HepG2 (cell line): ENCODE results near the gene HSD3B7. TPM values are rescaled to one million over a fixed set of nuclear protein-coding genes. Genes with fewer than 3 reads are reported as not detected.

Experiments used
- GATAD1 ChIP-seq: IDR thresholded peaks from 2 replicates; pipeline ENCODE4 v1.6.1; 2016; ENCODE audit warnings: missing genetic modification reagents, missing compliant biosample characterization
- HES4 ChIP-seq: sonication (generic); formaldehyde crosslinking; IDR thresholded peaks from 2 replicates; pipeline ENCODE4 v1.9.0; 2021; ENCODE audit warnings: mild to moderate bottlenecking, missing genetic modification reagents, borderline replicate concordance
- HNRNPUL1 ChIP-seq: fragments of 200-400 bp; formaldehyde crosslinking; IDR thresholded peaks from 2 replicates; pipeline ENCODE4 v1.6.1; 2017; ENCODE audit warnings: low read depth, mild to moderate bottlenecking, low read length, moderate library complexity
- ISL2 ChIP-seq: sonication (generic); formaldehyde crosslinking; IDR thresholded peaks from 2 replicates; pipeline ENCODE4 v1.5.0; 2020; ENCODE audit warnings: missing genetic modification reagents
- KAT7 ChIP-seq: IDR thresholded peaks from 2 replicates; pipeline ENCODE4 v1.6.1; 2018; ENCODE audit warnings: borderline replicate concordance, missing compliant biosample characterization
- RBM22 ChIP-seq: fragments of 200-400 bp; formaldehyde crosslinking; optimal IDR thresholded peaks from 2 replicates; pipeline ENCODE3; 2017; ENCODE audit warnings: mild to moderate bottlenecking, low read length, moderate library complexity
- SMAD9 ChIP-seq: sonication (generic); formaldehyde crosslinking; IDR thresholded peaks from 2 replicates; pipeline ENCODE4 v1.5.1; 2020; ENCODE audit warnings: mild to moderate bottlenecking, missing genetic modification reagents
- SP2 ChIP-seq: sonication (generic); formaldehyde crosslinking; IDR thresholded peaks from 2 replicates; pipeline ENCODE4 v1.5.1; 2020; ENCODE audit warnings: mild to moderate bottlenecking, missing genetic modification reagents
- TCF12 ChIP-seq, 2 experiments: fragments of 450-650 bp in 1 of 2; sonication (generic) in 1 of 2; formaldehyde crosslinking in 1 of 2; IDR thresholded peaks; 2 replicates each; pipeline versions ENCODE4 v1.6.1 to v1.8.0; 2017 to 2022; ENCODE audit warnings: antibody characterized with exemption in 1 of 2, mild to moderate bottlenecking in 1 of 2, missing genetic modification reagents in 1 of 2, moderate library complexity in 1 of 2
- ZC3H13 ChIP-seq: sonication (generic); formaldehyde crosslinking; IDR thresholded peaks from 2 replicates; pipeline ENCODE4 v1.8.1; 2023; ENCODE audit warnings: mild to moderate bottlenecking, missing genetic modification reagents, moderate library complexity
- ZFY ChIP-seq: sonication (generic); formaldehyde crosslinking; IDR thresholded peaks from 2 replicates; pipeline ENCODE4 v1.4.0; 2020; ENCODE audit warnings: missing genetic modification reagents
- ZNF672 ChIP-seq: sonication (generic); formaldehyde crosslinking; IDR thresholded peaks from 2 replicates; pipeline ENCODE4 v1.8.1; 2022; ENCODE audit warnings: missing genetic modification reagents
- ZNF780A ChIP-seq: sonication (generic); formaldehyde crosslinking; IDR thresholded peaks from 2 replicates; pipeline ENCODE4 v1.8.0; 2022; ENCODE audit warnings: mild to moderate bottlenecking, missing genetic modification reagents, moderate library complexity
- ZNF83 ChIP-seq: sonication (generic); formaldehyde crosslinking; IDR thresholded peaks from 2 replicates; pipeline ENCODE4 v1.4.0; 2020; ENCODE audit warnings: missing genetic modification reagents, mild to moderate bottlenecking, borderline replicate concordance
- ZNF879 ChIP-seq: sonication (generic); formaldehyde crosslinking; IDR thresholded peaks from 2 replicates; pipeline ENCODE4 v1.8.1; 2023; ENCODE audit warnings: missing genetic modification reagents
- polyA plus RNA-seq, 8 experiments: library from polyadenylated mRNA; depleted of rRNA in 3 of 8; stranded (reverse) in 7 of 8; unstranded in 1 of 8; fragments of >200 nt; fragmentation: Illumina TruSeq in 4 of 8; extraction: Trizol in 4 of 8; gene quantifications; 2 replicates each; pipeline versions ENCODE4 v1.2.1 to v1.2.3, GENCODE V29; 2011 to 2016; ENCODE audit warnings: low read depth in 4 of 8, missing spikeins in 1 of 8, mixed read lengths in 1 of 8; ENCODE audit not compliant: insufficient read depth in 1 of 8
- total RNA-seq, 5 experiments: library from RNA; depleted of rRNA; stranded (reverse); fragments of >200 nt; fragmentation: Illumina TruSeq; extraction: Trizol; gene quantifications; 2 replicates each; pipeline ENCODE4 v1.2.3, GENCODE V29; 2016; ENCODE audit warnings: low read depth in 1 of 5
- TF ChIP-seq, protein P1 (sequence below): sonication (generic); formaldehyde crosslinking; IDR thresholded peaks from 2 replicates; pipeline ENCODE4 v1.5.0; 2020; ENCODE audit warnings: mild to moderate bottlenecking, missing genetic modification reagents
- TF ChIP-seq, protein P2 (sequence below): sonication (generic); formaldehyde crosslinking; IDR thresholded peaks from 2 replicates; pipeline ENCODE4 v1.5.0; 2020; ENCODE audit warnings: missing genetic modification reagents, mild to moderate bottlenecking, borderline replicate concordance
- TF ChIP-seq, protein P3 (sequence below): IDR thresholded peaks from 2 replicates; pipeline ENCODE4 v1.6.1; 2016; ENCODE audit warnings: missing biosample characterization, missing genetic modification reagents, low read depth
- TF ChIP-seq, protein P4 (sequence below): sonication (generic); formaldehyde crosslinking; IDR thresholded peaks from 2 replicates; pipeline ENCODE4 v1.4.0; 2020; ENCODE audit warnings: missing genetic modification reagents, low read depth, mild to moderate bottlenecking, borderline replicate concordance
- TF ChIP-seq, protein P5 (sequence below): IDR thresholded peaks from 2 replicates; pipeline ENCODE4 v1.6.1; 2016; ENCODE audit warnings: low read depth, control low read depth

HSD3B7 gene
- total and polyA plus RNA-seq, 2 of the 13 experiments (the other 11 are each of a cell fraction or from before 2014, with no cell fraction given) = 32.9 to 69.7 TPM

DNA sequence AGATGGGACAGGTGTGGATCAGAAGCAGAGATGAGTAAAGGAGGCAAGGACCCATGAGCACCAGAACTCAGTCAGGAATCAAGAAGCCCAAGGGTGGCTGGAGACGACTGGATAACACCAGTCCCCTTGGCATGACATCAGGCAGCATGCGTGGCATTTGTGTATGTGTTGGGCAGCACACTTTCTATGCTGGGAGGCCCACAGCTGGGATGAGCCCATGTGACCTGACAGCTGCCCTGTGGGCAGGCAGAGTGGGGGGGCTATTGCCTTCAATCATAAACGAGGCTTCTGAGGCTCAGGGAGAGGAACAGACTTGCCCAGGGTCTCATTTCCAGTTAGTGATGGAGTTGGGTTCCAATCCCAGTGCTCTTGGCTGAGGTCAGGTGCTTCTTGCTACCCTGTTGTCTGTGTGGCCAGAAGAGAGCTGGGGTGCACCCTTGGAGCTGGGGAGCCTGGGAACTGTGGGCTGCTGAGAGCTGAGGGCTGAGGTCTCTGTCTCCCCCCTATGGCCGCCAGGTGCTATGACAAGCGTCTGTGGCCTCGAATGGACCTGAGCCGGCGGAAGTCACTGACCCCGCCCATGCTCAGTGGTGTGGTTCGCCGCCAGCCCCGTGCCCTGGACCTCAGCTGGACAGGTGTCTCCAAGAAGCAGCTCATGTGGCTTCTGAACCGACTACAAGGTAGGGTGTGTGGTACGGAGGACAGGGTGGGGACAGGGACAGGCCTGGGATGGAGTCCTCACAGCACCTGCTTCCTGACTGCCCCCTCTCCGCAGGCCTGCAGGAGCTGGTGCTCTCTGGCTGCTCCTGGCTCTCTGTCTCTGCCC is 43.2 kb upstream of the HSD3B7 start (continued):
- TF ChIP-seq, protein P1, sequence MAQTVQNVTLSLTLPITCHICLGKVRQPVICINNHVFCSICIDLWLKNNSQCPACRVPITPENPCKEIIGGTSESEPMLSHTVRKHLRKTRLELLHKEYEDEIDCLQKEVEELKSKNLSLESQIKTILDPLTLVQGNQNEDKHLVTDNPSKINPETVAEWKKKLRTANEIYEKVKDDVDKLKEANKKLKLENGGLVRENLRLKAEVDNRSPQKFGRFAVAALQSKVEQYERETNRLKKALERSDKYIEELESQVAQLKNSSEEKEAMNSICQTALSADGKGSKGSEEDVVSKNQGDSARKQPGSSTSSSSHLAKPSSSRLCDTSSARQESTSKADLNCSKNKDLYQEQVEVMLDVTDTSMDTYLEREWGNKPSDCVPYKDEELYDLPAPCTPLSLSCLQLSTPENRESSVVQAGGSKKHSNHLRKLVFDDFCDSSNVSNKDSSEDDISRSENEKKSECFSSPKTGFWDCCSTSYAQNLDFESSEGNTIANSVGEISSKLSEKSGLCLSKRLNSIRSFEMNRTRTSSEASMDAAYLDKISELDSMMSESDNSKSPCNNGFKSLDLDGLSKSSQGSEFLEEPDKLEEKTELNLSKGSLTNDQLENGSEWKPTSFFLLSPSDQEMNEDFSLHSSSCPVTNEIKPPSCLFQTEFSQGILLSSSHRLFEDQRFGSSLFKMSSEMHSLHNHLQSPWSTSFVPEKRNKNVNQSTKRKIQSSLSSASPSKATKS (CRISPR knock-in tag) = no peak
- peak; percentile 34; the same call in 1 of the 2 replicates for TF ChIP-seq KAT7 (CRISPR knock-in tag)
- TF ChIP-seq ZNF780A (CRISPR knock-in tag) = no peak
- TF ChIP-seq SMAD9 = no peak
- no peak for TF ChIP-seq ZNF879 (CRISPR knock-in tag)
- TF ChIP-seq, protein P2, sequence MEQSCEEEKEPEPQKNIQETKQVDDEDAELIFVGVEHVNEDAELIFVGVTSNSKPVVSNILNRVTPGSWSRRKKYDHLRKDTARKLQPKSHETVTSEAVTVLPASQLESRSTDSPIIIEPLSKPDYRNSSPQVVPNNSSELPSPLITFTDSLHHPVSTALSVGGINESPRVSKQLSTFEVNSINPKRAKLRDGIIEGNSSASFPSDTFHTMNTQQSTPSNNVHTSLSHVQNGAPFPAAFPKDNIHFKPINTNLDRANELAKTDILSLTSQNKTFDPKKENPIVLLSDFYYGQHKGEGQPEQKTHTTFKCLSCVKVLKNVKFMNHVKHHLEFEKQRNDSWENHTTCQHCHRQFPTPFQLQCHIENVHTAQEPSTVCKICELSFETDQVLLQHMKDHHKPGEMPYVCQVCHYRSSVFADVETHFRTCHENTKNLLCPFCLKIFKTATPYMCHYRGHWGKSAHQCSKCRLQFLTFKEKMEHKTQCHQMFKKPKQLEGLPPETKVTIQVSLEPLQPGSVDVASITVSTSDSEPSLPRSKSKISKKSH (CRISPR knock-in tag) = peak; percentile 94
- no peak for TF ChIP-seq TCF12 (IDR thresholded peaks at IDR 0.05)
- no peak for TF ChIP-seq TCF12 (CRISPR knock-in tag; IDR thresholded peaks at IDR 0.05)
- no peak for TF ChIP-seq ZNF83 (CRISPR knock-in tag)
- TF ChIP-seq, protein P3, sequence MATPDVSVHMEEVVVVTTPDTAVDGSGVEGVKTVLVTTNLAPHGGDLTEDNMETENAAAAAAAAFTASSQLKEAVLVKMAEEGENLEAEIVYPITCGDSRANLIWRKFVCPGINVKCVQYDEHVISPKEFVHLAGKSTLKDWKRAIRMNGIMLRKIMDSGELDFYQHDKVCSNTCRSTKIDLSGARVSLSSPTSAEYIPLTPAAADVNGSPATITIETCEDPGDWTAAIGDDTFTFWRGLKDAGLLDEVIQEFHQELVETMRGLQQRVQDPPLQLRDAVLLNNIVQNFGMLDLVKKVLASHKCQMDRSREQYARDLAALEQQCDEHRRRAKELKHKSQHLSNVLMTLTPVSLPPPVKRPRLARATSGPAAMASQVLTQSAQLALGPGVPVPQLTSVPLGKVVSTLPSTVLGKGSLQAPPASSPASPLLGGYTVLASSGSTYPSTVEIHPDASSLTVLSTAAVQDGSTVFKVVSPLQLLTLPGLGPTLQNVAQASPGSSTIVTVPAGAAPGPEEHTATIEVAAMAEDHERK (CRISPR knock-in tag) = no peak
- no peak for TF ChIP-seq ISL2 (CRISPR knock-in tag)
- TF ChIP-seq ZNF672 (CRISPR knock-in tag) = no peak
- no peak for TF ChIP-seq SP2
- TF ChIP-seq ZFY (CRISPR knock-in tag) = peak; percentile 58; the same call in 1 of the 2 replicates
- TF ChIP-seq GATAD1 (CRISPR knock-in tag) = peak; percentile 69
- TF ChIP-seq HES4 (CRISPR knock-in tag) = 0 out of 2 replicates have a peak, but pooled peaks have one; percentile 10
- TF ChIP-seq, protein P4, sequence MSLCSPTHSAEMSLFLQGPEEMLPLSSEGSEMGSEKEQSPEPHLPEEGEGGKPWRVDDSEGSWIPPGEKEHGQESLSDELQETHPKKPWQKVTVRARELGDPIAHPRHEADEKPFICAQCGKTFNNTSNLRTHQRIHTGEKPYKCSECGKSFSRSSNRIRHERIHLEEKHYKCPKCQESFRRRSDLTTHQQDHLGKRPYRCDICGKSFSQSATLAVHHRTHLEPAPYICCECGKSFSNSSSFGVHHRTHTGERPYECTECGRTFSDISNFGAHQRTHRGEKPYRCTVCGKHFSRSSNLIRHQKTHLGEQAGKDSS (CRISPR knock-in tag) = peak; percentile 58; the same call in 1 of the 2 replicates
- TF ChIP-seq, protein P5, sequence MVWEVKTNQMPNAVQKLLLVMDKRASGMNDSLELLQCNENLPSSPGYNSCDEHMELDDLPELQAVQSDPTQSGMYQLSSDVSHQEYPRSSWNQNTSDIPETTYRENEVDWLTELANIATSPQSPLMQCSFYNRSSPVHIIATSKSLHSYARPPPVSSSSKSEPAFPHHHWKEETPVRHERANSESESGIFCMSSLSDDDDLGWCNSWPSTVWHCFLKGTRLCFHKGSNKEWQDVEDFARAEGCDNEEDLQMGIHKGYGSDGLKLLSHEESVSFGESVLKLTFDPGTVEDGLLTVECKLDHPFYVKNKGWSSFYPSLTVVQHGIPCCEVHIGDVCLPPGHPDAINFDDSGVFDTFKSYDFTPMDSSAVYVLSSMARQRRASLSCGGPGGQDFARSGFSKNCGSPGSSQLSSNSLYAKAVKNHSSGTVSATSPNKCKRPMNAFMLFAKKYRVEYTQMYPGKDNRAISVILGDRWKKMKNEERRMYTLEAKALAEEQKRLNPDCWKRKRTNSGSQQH = no peak
- no peak for TF ChIP-seq HNRNPUL1
- TF ChIP-seq RBM22 = no peak
- 0 out of 2 replicates have a peak, but pooled peaks have one; percentile 49 for TF ChIP-seq ZC3H13
